ENCODE measurements around the gene MYO7B.

The MYO7B gene

GRCh38 chr2:127683757-127684156, 148.3 kb downstream of the MYO7B start:
- no peaks in the 10 kb centered on the region for H3K79me2 ChIP-seq (ENCODE audit: insufficient read depth, low read length)
- no peak overlapping the region for H2AFZ ChIP-seq (ENCODE audit: low read depth, low read length)
- no peaks in the 10 kb centered on the region for H3K4me1 ChIP-seq (ENCODE audit: insufficient read depth, low read length)
- no peak overlapping the region for H3K27ac ChIP-seq (ENCODE audit: low read length)
- no peak overlapping the region for H3K9ac ChIP-seq (ENCODE audit: low read depth, low read length)
- no peak for ATAC-seq (ENCODE audit: insufficient read depth, low read depth)
- H4K20me1 ChIP-seq (ENCODE audit: insufficient read depth, low read length) = no peaks in the 10 kb centered on the region
- peaks cover 9% of the 10 kb centered on the region for H3K9me3 ChIP-seq (ENCODE audit: insufficient read depth, low read length, severe bottlenecking)
- H3K27me3 ChIP-seq (ENCODE audit: insufficient read depth, low read length, poor library complexity) = no peaks in the 10 kb centered on the region
- H3K36me3 ChIP-seq (ENCODE audit: insufficient read depth, low read length) = no peaks in the 10 kb centered on the region
- H3K4me2 ChIP-seq (ENCODE audit: insufficient read depth, low read length) = no peak overlapping the region
- TF ChIP-seq EZH2 (IDR thresholded peaks at IDR 0.05; ENCODE audit: borderline replicate concordance, low read depth, low read length, severe bottlenecking) (no peak), CTCF (IDR thresholded peaks at IDR 0.05; ENCODE audit: borderline replicate concordance, extremely low read depth, low read length, poor library complexity, severe bottlenecking) (no peak)
- no peak overlapping the region for H3K4me3 ChIP-seq (ENCODE audit: low read depth in 1 of 2, low read length in 2 of 2)
- no peak for DNase-seq

GRCh38 chr2:127685410-127686080, 150.1 kb downstream of the MYO7B start:
- H3K4me3 ChIP-seq (ENCODE audit: low read depth in 1 of 2, low read length in 2 of 2) = no peak overlapping the region
- no peaks in the 10 kb centered on the region for H3K4me1 ChIP-seq (ENCODE audit: insufficient read depth, low read length)
- no peaks in the 10 kb centered on the region for H4K20me1 ChIP-seq (ENCODE audit: insufficient read depth, low read length)
- no peak for DNase-seq
- no peak overlapping the region for H3K9ac ChIP-seq (ENCODE audit: low read depth, low read length)
- H3K9me3 ChIP-seq (ENCODE audit: insufficient read depth, low read length, severe bottlenecking) = peaks cover 20% of the 10 kb centered on the region
- H3K4me2 ChIP-seq (ENCODE audit: insufficient read depth, low read length) = no peak overlapping the region
- H3K27me3 ChIP-seq (ENCODE audit: insufficient read depth, low read length, poor library complexity) = no peaks in the 10 kb centered on the region
- H3K27ac ChIP-seq (ENCODE audit: low read length) = no peak overlapping the region
- ATAC-seq (ENCODE audit: insufficient read depth, low read depth) = no peak
- peak overlapping the region; percentile 17; the same call in 1 of the 2 replicates for H2AFZ ChIP-seq (ENCODE audit: low read depth, low read length)
- H3K36me3 ChIP-seq (ENCODE audit: insufficient read depth, low read length) = no peaks in the 10 kb centered on the region
- no peaks in the 10 kb centered on the region for H3K79me2 ChIP-seq (ENCODE audit: insufficient read depth, low read length)
- no peak for TF ChIP-seq CTCF (IDR thresholded peaks at IDR 0.05; ENCODE audit: borderline replicate concordance, extremely low read depth, low read length, poor library complexity, severe bottlenecking)
